ENCODE data around the gene GABARAP. TPM values are rescaled to one million over a fixed set of nuclear protein-coding genes. Genes with fewer than 3 reads are reported as not detected.

GABARAP gene
- total and polyA plus RNA-seq, 2 of the 13 experiments (the other 11 are each of a cell fraction or from before 2014, with no cell fraction given), result 161 to 310 TPM

DNA sequence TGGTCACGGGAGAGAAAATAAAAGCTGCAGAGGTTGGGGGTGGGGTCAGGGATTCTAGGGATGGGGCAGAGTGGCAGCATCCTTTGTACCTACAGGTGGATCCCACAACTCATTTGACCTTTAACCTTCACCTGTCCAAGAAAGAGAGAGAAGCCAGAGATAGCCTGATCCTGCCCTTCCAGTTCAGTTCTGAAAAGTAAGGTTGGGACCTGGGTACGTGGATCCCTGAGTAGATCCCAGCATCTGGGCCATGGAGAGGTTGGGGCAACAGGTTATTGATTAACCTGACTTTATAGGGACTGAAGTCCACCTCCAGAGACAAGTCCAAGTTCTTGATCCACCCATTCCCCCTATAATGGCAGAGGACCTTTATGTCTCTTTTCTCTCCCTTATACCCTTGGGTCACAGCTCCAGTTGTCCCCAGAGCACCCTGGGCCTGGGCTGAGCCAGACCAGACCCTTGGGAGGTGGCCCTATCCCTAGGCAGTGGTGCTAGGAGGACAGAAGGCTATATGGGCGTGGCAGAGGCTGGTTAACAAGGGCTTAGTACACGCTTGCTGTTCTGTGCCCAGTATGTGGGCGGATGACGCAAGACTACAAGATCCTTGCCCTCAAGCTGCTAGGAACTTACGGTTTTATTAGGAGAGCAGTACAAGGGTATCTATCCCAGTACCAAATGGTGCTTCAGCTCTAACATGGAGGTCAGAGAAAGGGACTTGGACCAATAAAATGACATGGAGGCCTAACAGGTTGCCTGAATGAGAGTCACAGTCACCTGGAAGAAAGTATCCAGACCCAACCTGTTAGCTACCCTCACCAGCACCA lies 16.7 kb upstream of the GABARAP start (continued):
- TF ChIP-seq, protein P1, sequence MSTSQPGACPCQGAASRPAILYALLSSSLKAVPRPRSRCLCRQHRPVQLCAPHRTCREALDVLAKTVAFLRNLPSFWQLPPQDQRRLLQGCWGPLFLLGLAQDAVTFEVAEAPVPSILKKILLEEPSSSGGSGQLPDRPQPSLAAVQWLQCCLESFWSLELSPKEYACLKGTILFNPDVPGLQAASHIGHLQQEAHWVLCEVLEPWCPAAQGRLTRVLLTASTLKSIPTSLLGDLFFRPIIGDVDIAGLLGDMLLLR (CRISPR knock-in tag; IDR thresholded peaks at IDR 0.05), result 0 out of 2 replicates have a peak, but pooled peaks have one; percentile 43
- TF ChIP-seq NCOA2 (CRISPR knock-in tag; IDR thresholded peaks at IDR 0.05) (peak; percentile 39; the same call in 1 of the 2 replicates), RARA (CRISPR knock-in tag; IDR thresholded peaks at IDR 0.05) (peak; percentile 60), TBX3 (IDR thresholded peaks at IDR 0.05; ENCODE audit: borderline replicate concordance) (no peak), ZFY (CRISPR knock-in tag; IDR thresholded peaks at IDR 0.05) (no peak), ZNF317 (CRISPR knock-in tag; IDR thresholded peaks at IDR 0.05) (peak; percentile 82), ZNF441 (CRISPR knock-in tag; IDR thresholded peaks at IDR 0.05; ENCODE audit: borderline replicate concordance) (no peak), ZNF782 (CRISPR knock-in tag; IDR thresholded peaks at IDR 0.05; ENCODE audit: borderline replicate concordance) (no peak), GFI1 (CRISPR knock-in tag; IDR thresholded peaks at IDR 0.05; ENCODE audit: borderline replicate concordance) (no peak), RCOR2 (CRISPR knock-in tag; IDR thresholded peaks at IDR 0.05) (0 out of 2 replicates have a peak, but pooled peaks have one; percentile 16), JARID2 (CRISPR knock-in tag; IDR thresholded peaks at IDR 0.05; ENCODE audit: insufficient replicate concordance) (no peak), IRF2 (CRISPR knock-in tag; IDR thresholded peaks at IDR 0.05) (peak; percentile 43; the same call in 1 of the 2 replicates), SMYD3 (CRISPR knock-in tag; IDR thresholded peaks at IDR 0.05) (no peak), THAP11 (CRISPR knock-in tag; IDR thresholded peaks at IDR 0.05) (peak; percentile 74), CAMTA2 (CRISPR knock-in tag; IDR thresholded peaks at IDR 0.05; ENCODE audit: borderline replicate concordance) (no peak), RAD51 (IDR thresholded peaks at IDR 0.05; ENCODE audit: borderline replicate concordance) (no peak), HNRNPLL (IDR thresholded peaks at IDR 0.05; ENCODE audit: low read depth, low read length, poor library complexity, severe bottlenecking) (no peak), CBX5 (CRISPR knock-in tag; IDR thresholded peaks at IDR 0.05; ENCODE audit: borderline replicate concordance) (peak; percentile 48; the same call in 1 of the 2 replicates), RFXAP (CRISPR knock-in tag; IDR thresholded peaks at IDR 0.05; ENCODE audit: borderline replicate concordance) (no peak), DPF2 (CRISPR knock-in tag; IDR thresholded peaks at IDR 0.05; ENCODE audit: borderline replicate concordance, low read depth) (0 out of 2 replicates have a peak, but pooled peaks have one; percentile 18)
- TF ChIP-seq, protein P2, sequence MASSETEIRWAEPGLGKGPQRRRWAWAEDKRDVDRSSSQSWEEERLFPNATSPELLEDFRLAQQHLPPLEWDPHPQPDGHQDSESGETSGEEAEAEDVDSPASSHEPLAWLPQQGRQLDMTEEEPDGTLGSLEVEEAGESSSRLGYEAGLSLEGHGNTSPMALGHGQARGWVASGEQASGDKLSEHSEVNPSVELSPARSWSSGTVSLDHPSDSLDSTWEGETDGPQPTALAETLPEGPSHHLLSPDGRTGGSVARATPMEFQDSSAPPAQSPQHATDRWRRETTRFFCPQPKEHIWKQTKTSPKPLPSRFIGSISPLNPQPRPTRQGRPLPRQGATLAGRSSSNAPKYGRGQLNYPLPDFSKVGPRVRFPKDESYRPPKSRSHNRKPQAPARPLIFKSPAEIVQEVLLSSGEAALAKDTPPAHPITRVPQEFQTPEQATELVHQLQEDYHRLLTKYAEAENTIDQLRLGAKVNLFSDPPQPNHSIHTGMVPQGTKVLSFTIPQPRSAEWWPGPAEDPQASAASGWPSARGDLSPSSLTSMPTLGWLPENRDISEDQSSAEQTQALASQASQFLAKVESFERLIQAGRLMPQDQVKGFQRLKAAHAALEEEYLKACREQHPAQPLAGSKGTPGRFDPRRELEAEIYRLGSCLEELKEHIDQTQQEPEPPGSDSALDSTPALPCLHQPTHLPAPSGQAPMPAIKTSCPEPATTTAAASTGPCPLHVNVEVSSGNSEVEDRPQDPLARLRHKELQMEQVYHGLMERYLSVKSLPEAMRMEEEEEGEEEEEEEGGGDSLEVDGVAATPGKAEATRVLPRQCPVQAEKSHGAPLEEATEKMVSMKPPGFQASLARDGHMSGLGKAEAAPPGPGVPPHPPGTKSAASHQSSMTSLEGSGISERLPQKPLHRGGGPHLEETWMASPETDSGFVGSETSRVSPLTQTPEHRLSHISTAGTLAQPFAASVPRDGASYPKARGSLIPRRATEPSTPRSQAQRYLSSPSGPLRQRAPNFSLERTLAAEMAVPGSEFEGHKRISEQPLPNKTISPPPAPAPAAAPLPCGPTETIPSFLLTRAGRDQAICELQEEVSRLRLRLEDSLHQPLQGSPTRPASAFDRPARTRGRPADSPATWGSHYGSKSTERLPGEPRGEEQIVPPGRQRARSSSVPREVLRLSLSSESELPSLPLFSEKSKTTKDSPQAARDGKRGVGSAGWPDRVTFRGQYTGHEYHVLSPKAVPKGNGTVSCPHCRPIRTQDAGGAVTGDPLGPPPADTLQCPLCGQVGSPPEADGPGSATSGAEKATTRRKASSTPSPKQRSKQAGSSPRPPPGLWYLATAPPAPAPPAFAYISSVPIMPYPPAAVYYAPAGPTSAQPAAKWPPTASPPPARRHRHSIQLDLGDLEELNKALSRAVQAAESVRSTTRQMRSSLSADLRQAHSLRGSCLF (CRISPR knock-in tag; IDR thresholded peaks at IDR 0.05; ENCODE audit: borderline replicate concordance), result no peak
- TF ChIP-seq, protein P3, sequence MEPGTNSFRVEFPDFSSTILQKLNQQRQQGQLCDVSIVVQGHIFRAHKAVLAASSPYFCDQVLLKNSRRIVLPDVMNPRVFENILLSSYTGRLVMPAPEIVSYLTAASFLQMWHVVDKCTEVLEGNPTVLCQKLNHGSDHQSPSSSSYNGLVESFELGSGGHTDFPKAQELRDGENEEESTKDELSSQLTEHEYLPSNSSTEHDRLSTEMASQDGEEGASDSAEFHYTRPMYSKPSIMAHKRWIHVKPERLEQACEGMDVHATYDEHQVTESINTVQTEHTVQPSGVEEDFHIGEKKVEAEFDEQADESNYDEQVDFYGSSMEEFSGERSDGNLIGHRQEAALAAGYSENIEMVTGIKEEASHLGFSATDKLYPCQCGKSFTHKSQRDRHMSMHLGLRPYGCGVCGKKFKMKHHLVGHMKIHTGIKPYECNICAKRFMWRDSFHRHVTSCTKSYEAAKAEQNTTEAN (CRISPR knock-in tag; conservative IDR thresholded peaks at IDR 0.05), result no peak
- TF ChIP-seq, protein P4, sequence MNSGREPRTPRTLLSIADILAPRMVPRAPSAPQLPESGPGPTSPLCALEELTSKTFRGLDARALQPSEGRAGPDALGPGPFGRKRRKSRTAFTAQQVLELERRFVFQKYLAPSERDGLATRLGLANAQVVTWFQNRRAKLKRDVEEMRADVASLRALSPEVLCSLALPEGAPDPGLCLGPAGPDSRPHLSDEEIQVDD (CRISPR knock-in tag; IDR thresholded peaks at IDR 0.05; ENCODE audit: borderline replicate concordance), result no peak
